ENCODE data around the gene TAGAP.
"Not testable (repeated sequence)": the region's sequence is repeated elsewhere in the genome, so short reads cannot be mapped to it uniquely, and the experiment has no call there.

The TAGAP gene

GRCh38 chr6:159043947-159044346 is 844 bp downstream of the TAGAP start:
- no peak for DNase-seq (ENCODE audit: low read depth)

- DNase-seq (ENCODE audit: low read depth) = no peak
Measured at GRCh38 chr6:159043251-159043650, 1.5 kb downstream of the TAGAP start.

DNA sequence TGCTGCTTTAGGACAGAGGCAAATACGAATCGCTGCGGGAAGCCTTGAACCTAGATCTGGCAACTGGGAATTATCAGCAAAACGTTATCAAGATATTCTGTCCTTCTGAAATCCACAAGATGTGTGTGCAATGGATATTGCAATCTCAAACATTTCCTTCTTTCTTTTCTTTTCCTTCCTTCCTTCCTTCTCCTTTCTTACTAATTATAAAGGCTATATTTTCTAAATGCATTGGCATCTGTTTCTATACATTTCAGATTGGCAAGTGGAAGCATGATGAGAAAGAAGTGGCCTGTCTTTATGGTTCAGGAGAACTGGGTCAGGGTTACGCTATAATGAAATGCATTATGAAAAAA is 2.0 kb downstream of the TAGAP start:
- DNase-seq (ENCODE audit: low read depth) = no peak

DNA sequence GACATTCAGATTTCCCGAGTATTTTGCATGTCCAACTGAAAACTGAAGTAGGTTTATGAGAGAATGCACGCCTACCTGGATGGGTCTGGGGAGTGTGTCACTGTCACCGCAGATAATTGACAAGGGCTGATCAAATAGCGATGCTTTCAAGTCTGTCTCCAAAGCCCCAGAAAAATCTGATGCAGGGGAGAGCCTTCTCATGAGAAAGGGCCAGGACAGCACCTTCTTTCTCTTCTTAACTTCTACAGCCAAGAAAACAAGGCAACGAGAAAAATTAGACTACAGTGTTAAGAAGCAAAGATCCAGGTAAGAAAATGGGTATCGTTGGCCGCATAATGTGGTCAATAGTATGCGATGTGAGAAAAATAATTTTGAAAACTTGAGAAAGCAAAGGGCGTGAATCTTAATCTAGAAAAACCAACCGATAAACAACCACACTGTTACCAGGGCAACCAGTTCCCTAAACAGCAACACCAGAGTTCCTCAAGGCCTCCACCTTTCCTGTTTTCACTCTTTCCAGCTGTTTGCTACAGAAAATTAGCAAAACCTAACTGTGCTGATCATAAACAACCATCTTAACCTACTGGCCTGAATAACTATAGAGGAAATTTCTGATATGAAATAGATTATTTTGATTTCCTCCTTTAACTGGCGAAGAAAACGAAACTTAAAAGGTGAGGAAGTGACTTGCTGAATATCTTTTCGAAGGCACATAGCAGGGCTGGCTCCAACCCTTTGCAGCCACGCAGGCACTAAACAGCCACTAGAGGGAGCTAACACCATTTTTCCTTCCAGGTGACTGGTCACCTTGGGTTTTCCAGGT is 2.6 kb downstream of the TAGAP start:
- DNase-seq (ENCODE audit: low read depth) = peak; percentile 14

DNA sequence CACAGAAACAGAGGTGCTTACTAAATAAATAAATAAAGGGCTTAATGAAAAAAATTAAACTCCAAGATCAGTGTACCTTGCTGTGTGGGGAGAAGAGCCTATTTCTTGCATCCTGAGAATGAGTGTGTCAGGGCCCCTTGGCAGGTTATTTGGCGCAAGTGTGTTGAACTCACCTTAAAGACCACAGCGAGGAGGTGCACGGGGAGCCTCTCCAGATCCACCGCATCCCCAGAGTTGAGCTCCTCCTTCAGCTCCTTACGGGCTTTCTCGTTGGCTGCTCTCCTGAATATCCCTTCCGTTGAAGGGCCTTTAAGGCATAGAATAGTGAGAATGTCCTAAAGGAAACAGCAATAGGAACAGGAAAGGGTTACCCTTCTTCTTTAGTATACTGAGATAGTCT is 3.6 kb downstream of the TAGAP start:
- DNase-seq (ENCODE audit: low read depth) = no peak

GRCh38 chr6:159039885-159040258 is 4.9 kb downstream of the TAGAP start:
- DNase-seq (ENCODE audit: low read depth) = no peak

- DNase-seq (ENCODE audit: low read depth) = no peak
Measured at GRCh38 chr6:159038914-159039884, 5.6 kb downstream of the TAGAP start.

- DNase-seq (ENCODE audit: low read depth) = not testable (repeated sequence)
Measured at GRCh38 chr6:159038318-159038717, 6.5 kb downstream of the TAGAP start.

- no peak for DNase-seq (ENCODE audit: low read depth)
Measured at GRCh38 chr6:159037756-159038290, 7.0 kb downstream of the TAGAP start.

- DNase-seq (ENCODE audit: low read depth) = no peak
Measured at GRCh38 chr6:159036673-159037072, 8.1 kb downstream of the TAGAP start.

- DNase-seq (ENCODE audit: low read depth) = no peak
Measured at GRCh38 chr6:159035891-159036290, 8.9 kb downstream of the TAGAP start.

GRCh38 chr6:159033160-159034049 is 11.4 kb downstream of the TAGAP start:
- DNase-seq (ENCODE audit: low read depth) = no peak

GRCh38 chr6:159031846-159032245 is 12.9 kb downstream of the TAGAP start:
- no peak for DNase-seq (ENCODE audit: low read depth)

DNA sequence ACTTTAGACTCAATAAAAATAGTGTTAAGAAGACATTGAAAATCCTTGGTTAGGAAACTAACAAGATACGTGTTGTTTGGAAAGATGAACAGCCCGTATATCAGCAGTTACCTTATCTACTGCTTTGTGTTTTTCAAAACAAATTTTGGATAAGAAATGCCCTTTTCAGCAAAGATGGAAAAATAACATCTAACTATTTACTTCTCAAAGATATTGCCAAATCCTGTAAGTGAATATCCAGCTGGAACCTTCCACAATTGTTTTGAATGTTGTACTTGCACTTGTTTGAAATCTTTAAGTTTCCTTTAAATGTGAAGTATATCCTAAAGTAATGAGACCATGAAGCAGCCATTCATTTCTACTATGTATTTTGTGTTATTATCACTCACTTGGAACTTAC is 14.6 kb downstream of the TAGAP start:
- no peak for DNase-seq (ENCODE audit: low read depth)

DNA sequence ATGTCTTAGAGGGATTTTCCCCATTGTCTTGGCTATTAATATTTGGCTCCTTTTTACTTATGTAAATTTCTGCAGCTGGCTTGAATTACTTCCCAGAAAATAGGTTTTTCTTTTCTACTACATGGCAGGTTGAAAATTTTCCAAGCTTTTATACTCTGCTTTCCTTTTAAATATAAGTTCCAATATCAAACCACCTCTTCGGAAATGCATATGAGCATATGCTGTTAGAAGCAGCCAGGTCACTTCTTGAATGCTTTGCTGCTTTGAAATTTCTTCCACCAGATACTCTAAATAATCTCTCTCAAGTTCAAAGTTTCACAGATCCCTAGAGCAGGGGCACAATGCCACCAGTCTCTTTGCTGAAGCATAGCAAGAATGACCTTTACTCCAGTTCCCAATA is 19.6 kb downstream of the TAGAP start:
- not testable (repeated sequence) for DNase-seq (ENCODE audit: low read depth)

DNA sequence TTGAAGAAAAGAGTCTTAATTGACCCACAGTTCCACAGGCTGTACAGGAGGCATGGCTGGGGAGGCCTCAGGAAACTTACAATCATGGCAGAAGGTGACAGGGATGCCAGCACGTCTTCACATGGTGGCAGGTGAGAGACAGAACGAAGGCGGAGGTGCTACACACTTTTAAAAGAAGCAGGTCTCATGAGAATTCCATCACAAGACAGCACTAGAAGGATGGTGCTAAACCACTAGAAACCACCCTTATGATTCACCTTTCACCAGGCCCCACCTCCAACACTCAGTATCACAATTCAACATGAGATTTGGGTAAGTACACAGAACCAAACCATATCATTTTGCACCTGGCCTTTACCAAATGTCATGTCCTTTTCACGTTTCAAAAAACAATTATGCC is 20.9 kb downstream of the TAGAP start:
- no peak for DNase-seq (ENCODE audit: low read depth)

DNA sequence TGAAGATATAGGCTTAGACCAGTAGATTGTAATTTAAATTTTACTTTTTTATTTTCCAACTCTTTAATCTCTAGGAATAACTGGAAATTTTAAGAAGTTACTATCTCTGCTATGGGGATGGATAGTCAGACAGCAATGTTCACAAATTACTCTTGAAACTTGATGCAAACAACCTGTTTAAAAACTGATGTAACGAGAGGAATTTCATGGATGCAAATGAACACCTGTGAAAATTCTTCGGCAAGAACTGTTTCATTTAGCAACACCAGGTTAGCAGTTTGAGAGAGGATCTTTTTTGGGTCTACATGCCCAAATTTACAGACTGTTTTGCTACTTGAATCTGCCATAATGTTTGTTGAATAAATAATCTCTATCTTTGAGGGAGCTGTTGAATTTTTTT is 24.8 kb downstream of the TAGAP start:
- DNase-seq (ENCODE audit: low read depth) = no peak

DNA sequence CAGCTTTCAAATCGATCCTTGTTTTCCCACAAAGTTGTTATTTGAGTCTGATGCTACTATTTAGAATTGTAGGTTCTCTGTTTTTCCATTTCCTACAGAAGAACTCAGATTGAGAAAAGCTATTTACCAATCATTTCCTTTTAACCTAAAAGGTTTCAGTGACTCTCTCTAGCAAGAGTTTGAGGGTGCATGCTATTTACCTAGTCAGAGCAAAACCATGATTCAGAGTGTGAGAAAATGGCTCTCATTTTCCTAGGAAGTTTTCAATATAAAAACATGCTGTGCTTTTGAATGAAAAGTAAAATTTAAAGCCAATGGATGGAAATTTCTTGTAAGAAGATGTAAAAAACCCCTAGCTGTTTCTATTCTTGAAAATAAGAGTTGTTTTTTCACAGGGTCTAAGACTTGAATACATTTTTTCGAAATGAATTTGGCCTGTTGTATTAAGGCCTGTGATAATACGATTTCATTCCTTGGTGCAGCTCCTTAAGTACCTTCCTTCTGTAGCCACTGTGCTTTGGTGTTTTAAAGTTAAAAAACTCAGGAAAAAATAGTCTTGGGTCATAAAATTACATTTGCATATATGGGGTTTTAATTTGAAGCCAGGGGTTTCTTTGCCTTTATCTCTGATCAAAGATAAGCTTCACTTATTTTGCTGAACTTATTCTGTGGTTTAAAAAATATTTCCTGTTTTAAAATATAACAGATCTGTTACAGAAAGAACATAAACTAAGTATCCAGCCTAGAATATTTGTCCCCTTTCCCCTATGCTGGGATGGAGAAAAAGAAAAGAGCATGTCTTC is 26.8 kb downstream of the TAGAP start:
- DNase-seq (ENCODE audit: low read depth) = no peak

DNA sequence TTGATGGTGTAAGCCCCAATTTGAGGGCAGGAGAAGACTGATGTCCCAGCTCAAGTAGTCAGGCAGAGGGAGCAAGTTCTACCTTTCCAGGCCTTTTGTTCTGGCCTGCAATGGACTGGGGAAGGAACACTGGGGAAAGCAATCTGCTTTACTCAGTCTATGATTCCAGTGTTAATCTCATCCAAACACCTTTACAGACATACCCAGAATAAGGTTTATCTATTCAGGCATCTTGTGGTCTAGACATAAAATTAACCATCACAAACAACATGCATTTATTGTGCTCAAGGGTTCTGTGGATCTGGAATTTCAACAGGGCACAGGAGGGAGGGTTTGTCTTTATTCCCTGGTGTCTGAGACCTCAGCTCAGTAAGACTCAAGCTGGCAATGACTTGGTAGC is 30.4 kb downstream of the TAGAP start:
- DNase-seq (ENCODE audit: low read depth) = no peak

GRCh38 chr6:159013229-159013628 is 31.6 kb downstream of the TAGAP start:
- no peak for DNase-seq (ENCODE audit: low read depth)

GRCh38 chr6:159012201-159012600 is 32.6 kb downstream of the TAGAP start:
- peak; percentile 43 for DNase-seq (ENCODE audit: low read depth)
